A673 (cell line): ENCODE measurements around the gene TEX2. TPM values are rescaled to one million over a fixed set of nuclear protein-coding genes. Genes with fewer than 3 reads are reported as not detected.

ENCODE experiments used
- BruUV-seq: library from RNA; stranded (reverse); fragments of 400-500 nt; replicated peaks from 2 replicates; lab custom pipeline; 2021; lab: Mats Ljungman, UMichigan
- CTCF ChIA-PET: fragments of 300-600 bp; sonication (Branson Sonifier 250); formaldehyde crosslinking; loops from one replicate; lab custom pipeline; 2022; ENCODE audit warnings: antibody characterized with exemption; lab: Charles Lee
- POLR2A ChIA-PET: fragments of 300-600 bp; sonication (Branson Sonifier 250); formaldehyde crosslinking; loops from one replicate; lab custom pipeline; 2022; ENCODE audit warnings: antibody characterized with exemption; ENCODE audit not compliant: low non-redundant PET; lab: Charles Lee
- DNase-seq: peaks from one replicate; pipeline ENCODE4 v3.0.0-alpha.2; 2015; ENCODE audit warnings: low spot score
- H3K27ac ChIP-seq: fragments of 200-600 bp; sonication (generic); 2 replicates; pipeline ENCODE4 v1.5.1; 2016; ENCODE audit warnings: mixed run types, low read depth, mild to moderate bottlenecking, mixed read lengths, antibody characterized with exemption, low read length; ENCODE audit not compliant: poor library complexity, severe bottlenecking
- H3K27me3 ChIP-seq: fragments of 200-600 bp; sonication (generic); replicated peaks from 2 replicates; pipeline ENCODE4 v1.6.1; 2017; ENCODE audit warnings: mixed run types, low read depth, mild to moderate bottlenecking, mixed read lengths, antibody characterized with exemption, low read length; ENCODE audit not compliant: insufficient read depth, poor library complexity
- H3K36me3 ChIP-seq: fragments of 200-600 bp; sonication (generic); 2 replicates; pipeline ENCODE4 v1.6.1; 2016; ENCODE audit warnings: mixed run types, mild to moderate bottlenecking, mixed read lengths, antibody characterized with exemption, low read length; ENCODE audit not compliant: insufficient read depth, poor library complexity, severe bottlenecking
- H3K4me1 ChIP-seq: fragments of 200-600 bp; sonication (generic); 2 replicates; pipeline ENCODE4 v1.6.1; 2017; ENCODE audit warnings: mixed run types, mild to moderate bottlenecking, mixed read lengths, antibody characterized with exemption, low read length; ENCODE audit not compliant: insufficient read depth, poor library complexity, severe bottlenecking
- H3K4me3 ChIP-seq: fragments of 200-600 bp; sonication (generic); 2 replicates; pipeline ENCODE4 v1.5.1; 2016; ENCODE audit warnings: low read depth, mixed run types, mild to moderate bottlenecking, mixed read lengths, low read length; ENCODE audit not compliant: poor library complexity, severe bottlenecking
- H3K9me3 ChIP-seq: fragments of 200-600 bp; sonication (generic); 2 replicates; pipeline ENCODE4 v1.6.1; 2016; ENCODE audit warnings: mixed run types, low read depth, mild to moderate bottlenecking, mixed read lengths, antibody characterized with exemption, low read length; ENCODE audit not compliant: poor library complexity, severe bottlenecking
- CTCF ChIP-seq: fragments of 300-800, 200-600 bp; sonication (generic); conservative IDR thresholded peaks from 2 replicates; pipeline ENCODE4 v1.5.1; 2017; ENCODE audit warnings: low read depth, mild to moderate bottlenecking, antibody characterized with exemption, low read length, moderate library complexity, mixed read lengths
- EZH2 ChIP-seq: fragments of 200-600 bp; sonication (generic); IDR thresholded peaks from 2 replicates; pipeline ENCODE4 v1.6.1; 2017; ENCODE audit warnings: borderline replicate concordance, low read depth, mild to moderate bottlenecking, mixed read lengths, antibody characterized with exemption, low read length; ENCODE audit not compliant: poor library complexity, severe bottlenecking
- intact Hi-C: fragments of 100-400 bp; cut with micrococcal nuclease; formaldehyde crosslinking; loops from one replicate; pipeline ENCODE4 v1.10.0; 2022; ENCODE audit not compliant: unreplicated experiment
- total RNA-seq: library from RNA; stranded (reverse); gene quantifications from 2 replicates; pipeline ENCODE4 v1.2.3, GENCODE V29; 2021

The TEX2 gene
- total RNA-seq, 1 experiment from 2014 or later = 16.1 TPM

GRCh38 chr17:64173646-64174045 lies 89.4 kb downstream of the TEX2 start:
- POLR2A ChIA-PET = no interaction called here
- no peaks in the 10 kb centered on the region for H3K36me3 ChIP-seq
- BruUV-seq = no TSS peak

GRCh38 chr17:64172510-64172909 lies 90.5 kb downstream of the TEX2 start:
- TF ChIP-seq EZH2 = no peak
- TF ChIP-seq CTCF = no peak
- H3K4me1 ChIP-seq = no peaks in the 10 kb centered on the region
- DNase-seq = peak; percentile 30
- intact Hi-C loops = no loop called here
- BruUV-seq = no TSS peak
- H3K36me3 ChIP-seq = no peaks in the 10 kb centered on the region
- no peaks in the 10 kb centered on the region for H3K9me3 ChIP-seq
- H3K27ac ChIP-seq = no peak overlapping the region
- H3K4me3 ChIP-seq = no peak overlapping the region
- ChIA-PET CTCF (no interaction called here), POLR2A (no interaction called here)
- no peaks in the 10 kb centered on the region for H3K27me3 ChIP-seq

More at GRCh38 chr17:64173646-64174045, 89.4 kb downstream of the TEX2 start:
- H3K27me3 ChIP-seq = no peaks in the 10 kb centered on the region
- no peak overlapping the region for H3K27ac ChIP-seq
- DNase-seq = no peak
- CTCF ChIA-PET = no interaction called here
- intact Hi-C loops = no loop called here
- no peaks in the 10 kb centered on the region for H3K4me1 ChIP-seq
- H3K4me3 ChIP-seq = no peak overlapping the region
- no peaks in the 10 kb centered on the region for H3K9me3 ChIP-seq
- TF ChIP-seq CTCF (no peak), EZH2 (no peak)

- Histone ChIP-seq H3K36me3 (no peaks in the 10 kb centered on the region), H3K27me3 (no peaks in the 10 kb centered on the region), H3K4me3 (no peak overlapping the region), H3K4me1 (no peaks in the 10 kb centered on the region), H3K27ac (no peak overlapping the region), H3K9me3 (no peaks in the 10 kb centered on the region)
- intact Hi-C loops = no loop called here
- CTCF ChIA-PET = no interaction called here
- no TSS peak for BruUV-seq
- no peak for TF ChIP-seq CTCF
- TF ChIP-seq EZH2 = no peak
- POLR2A ChIA-PET = interaction anchor here (0.5 kb wide), 1 partner anchor 176 kb away, joined by 12 read pairs; no protein-coding TSS in a partner anchor
- DNase-seq = no peak
Observed at GRCh38 chr17:64171041-64171440, 92.0 kb downstream of the TEX2 start.
